Cardiac muscle cell (in vitro differentiated cells and primary cell): Measurements from ENCODE around the gene SLC6A17. TPM values are rescaled to one million over a fixed set of nuclear protein-coding genes. Genes with fewer than 3 reads are reported as not detected.

Experiments
- DNase-seq, 2 donors: peaks; one replicate each; pipeline versions ENCODE4 v3.0.0 to v3.0.0-alpha.2; 2010 to 2017; ENCODE audit warnings: low read depth in 1 of 2, low spot score in 1 of 2
- H3K27ac ChIP-seq: fragments of 200-600 bp; sonication (generic); 2 replicates; pipeline ENCODE4 v1.5.1; 2016
- H3K27me3 ChIP-seq: fragments of 200-600 bp; sonication (generic); 2 replicates; pipeline ENCODE4 v1.6.0; 2016; ENCODE audit warnings: control low read depth
- H3K36me3 ChIP-seq: fragments of 200-600 bp; sonication (generic); 2 replicates; pipeline ENCODE4 v1.5.1; 2016; ENCODE audit warnings: control low read depth
- H3K4me1 ChIP-seq: fragments of 200-600 bp; sonication (generic); 2 replicates; pipeline ENCODE4 v1.8.1; 2017; ENCODE audit warnings: low read depth, mild to moderate bottlenecking, mixed run types
- H3K4me3 ChIP-seq: fragments of 200-600 bp; sonication (generic); 2 replicates; pipeline ENCODE4 v1.5.1; 2016; ENCODE audit warnings: mild to moderate bottlenecking
- H3K9me3 ChIP-seq: fragments of 200-600 bp; sonication (generic); 2 replicates; pipeline ENCODE4 v1.5.1; 2017; ENCODE audit warnings: low read depth, mild to moderate bottlenecking, control low read depth
- polyA plus RNA-seq: library from polyadenylated mRNA; unstranded; fragments of >200 nt; fragmentation: Nextera tagmentation; extraction: Ambion mirVana; gene quantifications from 2 replicates; pipeline ENCODE4 v1.2.1, GENCODE V29; 2016
- total RNA-seq: library from RNA; depleted of rRNA; stranded (reverse); fragments of >200 nt; gene quantifications from 2 replicates; pipeline ENCODE4 v1.2.3, GENCODE V29; 2016
- TF ChIP-seq, protein P1 (sequence below): IDR thresholded peaks from 2 replicates; pipeline ENCODE4 v1.5.1; 2012; ENCODE audit warnings: low read depth, mild to moderate bottlenecking, low read length

Gene SLC6A17
- total and polyA plus RNA-seq, 2 experiments from 2014 or later: 0.06 TPM; not detected in 1

DNA sequence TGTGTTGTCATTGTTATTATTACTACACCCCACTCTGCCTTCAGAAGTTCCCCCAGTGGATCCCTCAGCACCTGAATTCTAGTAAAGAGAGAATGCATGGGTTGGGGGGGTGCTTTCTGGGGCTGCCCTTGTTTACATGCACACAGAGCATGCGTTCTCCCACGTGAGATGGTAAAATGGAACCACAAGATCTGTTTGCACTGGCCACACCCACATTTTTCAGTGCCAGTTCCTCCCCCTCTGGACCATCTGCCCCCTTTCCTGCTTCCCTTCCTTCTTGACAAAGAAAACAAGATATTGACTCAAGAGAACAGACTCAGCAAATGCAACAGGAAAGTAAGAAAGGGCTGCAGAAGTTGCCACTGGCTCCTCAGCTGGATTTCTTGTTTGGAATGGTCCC lies 8.9 kb downstream of the SLC6A17 start:
- TF ChIP-seq, protein P1, sequence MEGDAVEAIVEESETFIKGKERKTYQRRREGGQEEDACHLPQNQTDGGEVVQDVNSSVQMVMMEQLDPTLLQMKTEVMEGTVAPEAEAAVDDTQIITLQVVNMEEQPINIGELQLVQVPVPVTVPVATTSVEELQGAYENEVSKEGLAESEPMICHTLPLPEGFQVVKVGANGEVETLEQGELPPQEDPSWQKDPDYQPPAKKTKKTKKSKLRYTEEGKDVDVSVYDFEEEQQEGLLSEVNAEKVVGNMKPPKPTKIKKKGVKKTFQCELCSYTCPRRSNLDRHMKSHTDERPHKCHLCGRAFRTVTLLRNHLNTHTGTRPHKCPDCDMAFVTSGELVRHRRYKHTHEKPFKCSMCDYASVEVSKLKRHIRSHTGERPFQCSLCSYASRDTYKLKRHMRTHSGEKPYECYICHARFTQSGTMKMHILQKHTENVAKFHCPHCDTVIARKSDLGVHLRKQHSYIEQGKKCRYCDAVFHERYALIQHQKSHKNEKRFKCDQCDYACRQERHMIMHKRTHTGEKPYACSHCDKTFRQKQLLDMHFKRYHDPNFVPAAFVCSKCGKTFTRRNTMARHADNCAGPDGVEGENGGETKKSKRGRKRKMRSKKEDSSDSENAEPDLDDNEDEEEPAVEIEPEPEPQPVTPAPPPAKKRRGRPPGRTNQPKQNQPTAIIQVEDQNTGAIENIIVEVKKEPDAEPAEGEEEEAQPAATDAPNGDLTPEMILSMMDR: no peak
- peaks cover 36% of the 10 kb centered on the region for H3K27me3 ChIP-seq
- no peaks in the 10 kb centered on the region for H3K36me3 ChIP-seq
- H3K27ac ChIP-seq: no peak overlapping the region
- H3K9me3 ChIP-seq: no peaks in the 10 kb centered on the region
- H3K4me3 ChIP-seq: no peak overlapping the region
- no peaks in the 10 kb centered on the region for H3K4me1 ChIP-seq
- DNase-seq: no peak

DNA sequence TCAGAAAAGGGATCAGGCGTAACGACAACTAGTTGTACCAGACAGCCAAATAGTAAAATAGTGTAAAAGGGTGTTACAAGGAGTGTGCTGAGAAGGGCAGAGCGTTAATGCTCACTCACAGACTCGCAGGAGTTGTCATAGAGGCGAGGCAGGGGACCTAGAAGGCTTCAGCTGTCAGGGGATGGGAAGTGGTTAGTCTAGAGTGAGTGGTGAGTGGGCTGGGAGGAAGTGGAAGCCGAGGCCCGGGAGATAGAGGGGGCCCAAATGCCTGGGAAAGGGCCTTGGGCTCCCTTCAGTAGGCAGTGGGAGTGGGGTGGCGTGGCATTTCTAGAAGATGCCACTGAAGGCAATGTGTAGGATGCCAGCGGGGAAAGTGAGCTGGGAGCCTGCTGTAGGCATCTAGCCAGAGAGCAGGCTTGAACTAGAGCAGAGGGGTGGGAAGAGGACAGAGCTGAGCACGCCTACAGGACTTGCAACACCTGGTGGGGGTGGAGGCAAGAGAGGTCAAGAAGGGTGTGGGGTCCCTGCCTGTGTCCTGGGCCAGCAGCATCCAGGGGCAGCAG lies 10.3 kb downstream of the SLC6A17 start:
- Histone ChIP-seq H3K9me3 (no peaks in the 10 kb centered on the region), H3K27me3 (peaks cover 21% of the 10 kb centered on the region), H3K36me3 (no peaks in the 10 kb centered on the region), H3K4me3 (no peak overlapping the region), H3K27ac (no peak overlapping the region), H3K4me1 (peaks cover 6% of the 10 kb centered on the region)
- DNase-seq: no peak
- TF ChIP-seq, protein P1: no peak

DNA sequence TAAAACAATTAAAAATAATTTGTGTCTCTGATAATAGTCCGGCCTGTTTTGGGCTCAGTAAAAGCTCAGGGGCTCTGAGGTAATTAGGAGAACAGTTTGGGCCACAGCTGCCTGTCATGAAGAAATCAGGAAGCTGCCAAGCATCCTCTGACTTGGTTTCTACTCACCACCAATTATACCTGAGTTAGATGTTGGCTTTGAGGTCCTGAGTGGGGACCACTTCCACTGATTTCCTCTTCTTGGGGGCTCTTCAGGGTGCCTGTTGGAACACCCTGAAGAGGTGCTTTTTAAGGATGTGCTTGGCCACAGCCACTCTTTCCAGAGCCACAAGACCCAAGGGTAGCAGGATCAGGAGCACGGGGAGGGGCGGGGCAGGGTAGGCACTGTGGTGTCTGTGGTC lies 10.9 kb downstream of the SLC6A17 start:
- H3K4me3 ChIP-seq: no peak overlapping the region
- no peaks in the 10 kb centered on the region for H3K9me3 ChIP-seq
- H3K36me3 ChIP-seq: no peaks in the 10 kb centered on the region
- H3K4me1 ChIP-seq: peaks cover 6% of the 10 kb centered on the region
- TF ChIP-seq, protein P1: no peak
- DNase-seq: no peak
- H3K27ac ChIP-seq: no peak overlapping the region
- peaks cover 20% of the 10 kb centered on the region for H3K27me3 ChIP-seq

GRCh38 chr1:110161849-110162248 lies 11.6 kb downstream of the SLC6A17 start:
- H3K4me3 ChIP-seq: no peak overlapping the region
- TF ChIP-seq, protein P1: no peak
- no peak overlapping the region for H3K27ac ChIP-seq
- no peaks in the 10 kb centered on the region for H3K9me3 ChIP-seq
- H3K4me1 ChIP-seq: peaks cover 6% of the 10 kb centered on the region
- no peak for DNase-seq
- H3K27me3 ChIP-seq: peaks cover 20% of the 10 kb centered on the region
- no peaks in the 10 kb centered on the region for H3K36me3 ChIP-seq

DNA sequence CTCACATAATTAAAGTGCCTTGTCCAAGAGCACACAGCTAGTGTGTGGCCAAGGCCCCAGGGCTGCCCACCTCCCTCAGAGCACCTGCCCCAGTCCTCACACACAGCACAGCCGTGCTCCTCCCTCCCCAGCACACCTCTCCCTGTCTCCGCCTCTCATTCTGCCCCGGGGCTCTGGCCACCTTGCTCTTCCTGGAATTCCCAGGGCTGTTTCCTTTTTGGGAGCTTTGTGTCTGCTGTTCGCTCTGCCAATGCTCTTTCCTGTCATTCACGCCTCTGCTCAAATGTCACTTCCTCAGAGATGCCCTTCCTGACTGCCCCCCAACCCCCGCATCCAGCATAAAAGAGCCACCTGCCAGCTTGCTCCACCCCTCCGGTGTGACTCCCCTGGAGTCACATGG lies 13.3 kb downstream of the SLC6A17 start:
- TF ChIP-seq, protein P1: no peak
- H3K9me3 ChIP-seq: no peaks in the 10 kb centered on the region
- no peak overlapping the region for H3K4me3 ChIP-seq
- no peak overlapping the region for H3K27ac ChIP-seq
- peaks cover 23% of the 10 kb centered on the region for H3K27me3 ChIP-seq
- H3K36me3 ChIP-seq: no peaks in the 10 kb centered on the region
- DNase-seq: no peak
- peaks cover 6% of the 10 kb centered on the region for H3K4me1 ChIP-seq
